Right hindlimb (tissue), 1 donor: ENCODE data around the gene SEMA7A.

ENCODE experiments used
- DNase-seq: peaks from one replicate; pipeline ENCODE4 v3.0.0-alpha.2; 2018

The SEMA7A gene

GRCh38 chr15:74384881-74385643 lies 48.7 kb downstream of the SEMA7A start:
- no peak for DNase-seq

- DNase-seq = no peak
These were observed 49.2 kb downstream of the SEMA7A start for GRCh38 chr15:74384566-74384880.

GRCh38 chr15:74383695-74384565 lies 49.8 kb downstream of the SEMA7A start:
- no peak for DNase-seq

- no peak for DNase-seq
These were observed 50.5 kb downstream of the SEMA7A start for GRCh38 chr15:74383286-74383685.

GRCh38 chr15:74382004-74382816 lies 51.5 kb downstream of the SEMA7A start:
- peak; percentile 88 for DNase-seq

- DNase-seq = no peak
These were observed 52.3 kb downstream of the SEMA7A start for GRCh38 chr15:74381481-74381880.

GRCh38 chr15:74381190-74381453 lies 52.6 kb downstream of the SEMA7A start:
- no peak for DNase-seq

GRCh38 chr15:74380361-74381189 lies 53.2 kb downstream of the SEMA7A start:
- DNase-seq = no peak

- no peak for DNase-seq
These were observed 54.9 kb downstream of the SEMA7A start for GRCh38 chr15:74378848-74379247.

GRCh38 chr15:74377831-74378766 lies 55.7 kb downstream of the SEMA7A start:
- no peak for DNase-seq

- no peak for DNase-seq
These were observed 56.8 kb downstream of the SEMA7A start for GRCh38 chr15:74376825-74377581.

- no peak for DNase-seq
These were observed 57.5 kb downstream of the SEMA7A start for GRCh38 chr15:74376226-74376625.

GRCh38 chr15:74375303-74375693 lies 58.5 kb downstream of the SEMA7A start:
- DNase-seq = peak; percentile 76

GRCh38 chr15:74374648-74375302 lies 59.0 kb downstream of the SEMA7A start:
- no peak for DNase-seq

- peak; percentile 93 for DNase-seq
These were observed 59.8 kb downstream of the SEMA7A start for GRCh38 chr15:74373731-74374647.

GRCh38 chr15:74373056-74373650 lies 60.6 kb downstream of the SEMA7A start:
- no peak for DNase-seq

- no peak for DNase-seq
These were observed 63.3 kb downstream of the SEMA7A start for GRCh38 chr15:74370471-74370870.

GRCh38 chr15:74369756-74370155 lies 64.0 kb downstream of the SEMA7A start:
- DNase-seq = no peak
